ENCODE data around the gene FATE1.

DNA sequence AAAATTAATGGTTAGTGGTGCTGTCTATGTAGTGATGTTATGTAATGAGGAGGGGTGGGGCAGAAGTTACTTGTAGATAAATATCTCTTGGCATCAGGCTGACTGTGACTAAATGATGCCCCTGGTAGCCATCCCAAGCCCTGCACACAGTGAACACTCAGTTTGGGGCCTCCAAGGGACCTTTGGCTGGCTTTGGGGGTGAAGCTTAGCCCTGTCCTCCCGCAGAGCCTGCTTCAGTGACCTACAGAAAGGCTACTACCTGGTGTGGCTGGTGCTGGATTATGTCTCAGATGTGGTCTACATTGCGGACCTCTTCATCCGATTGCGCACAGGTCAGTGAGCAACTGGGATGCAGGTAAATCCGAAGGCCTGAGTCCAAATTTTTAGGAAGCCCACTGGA lies 26.5 kb downstream of the FATE1 start:
- TF ChIP-seq CTCF (conservative IDR thresholded peaks at IDR 0.05; ENCODE audit: low read length) (no peak), EZH2phosphoT487 (IDR thresholded peaks at IDR 0.05; ENCODE audit: borderline replicate concordance) (no peak)

Measured in Loucy (cell line).